IMR-90 (cell line): ENCODE measurements around the gene HOXB6. TPM values are rescaled to one million over a fixed set of nuclear protein-coding genes. Genes with fewer than 3 reads are reported as not detected.

Source experiments
- ATAC-seq: fragments of 200-7000 bp; cut with Tn5 transposase; 2 replicates; pipeline ENCODE4 v1.9.1; 2020; ENCODE audit warnings: low read depth, mild to moderate bottlenecking, moderate library complexity
- BruUV-seq: library from RNA; stranded (reverse); fragments of 400-500 nt; replicated peaks from 2 replicates; lab custom pipeline; 2021; lab: Mats Ljungman, UMichigan
- CTCF ChIA-PET: fragments of 300-600 bp; formaldehyde crosslinking; extraction: SDS; loops from one replicate; lab custom pipeline; 2021; ENCODE audit warnings: antibody characterized with exemption; lab: Yijun Ruan, JAX
- POLR2A ChIA-PET: fragments of 300-600 bp; sonication (Branson Sonifier 250); formaldehyde crosslinking; loops from one replicate; lab custom pipeline; 2022; ENCODE audit warnings: antibody characterized with exemption; ENCODE audit not compliant: unreplicated experiment; lab: Charles Lee
- DNase-seq: peaks from one replicate; pipeline ENCODE4 v3.0.0; 2013
- H2AFZ ChIP-seq: replicated peaks from 2 replicates; pipeline ENCODE3; 2013; ENCODE audit warnings: low read length, mild to moderate bottlenecking; ENCODE audit not compliant: poor library complexity
- H2AK5ac ChIP-seq: 2 replicates; pipeline ENCODE4 v1.6.1; 2013; ENCODE audit warnings: low read depth, low read length, inconsistent platforms
- H2AK9ac ChIP-seq: replicated peaks from 2 replicates; pipeline ENCODE3; 2013; ENCODE audit warnings: mild to moderate bottlenecking, low read depth, low read length, moderate library complexity; ENCODE audit not compliant: poor library complexity
- H2BK120ac ChIP-seq: 2 replicates; pipeline ENCODE4 v1.6.1; 2013; ENCODE audit warnings: low read depth, low read length, inconsistent platforms
- H2BK15ac ChIP-seq: 3 replicates; pipeline ENCODE4 v1.6.1; 2013; ENCODE audit warnings: low read depth, low read length, inconsistent platforms
- H2BK20ac ChIP-seq: 2 replicates; pipeline ENCODE4 v1.6.1; 2013; ENCODE audit warnings: low read depth, mild to moderate bottlenecking, inconsistent platforms, low read length, moderate library complexity
- H2BK5ac ChIP-seq: 2 replicates; pipeline ENCODE4 v1.6.1; 2013; ENCODE audit warnings: mild to moderate bottlenecking, low read depth, low read length, inconsistent platforms; ENCODE audit not compliant: poor library complexity, severe bottlenecking
- H3K14ac ChIP-seq: replicated peaks from 2 replicates; pipeline ENCODE4 v1.6.1; 2013; ENCODE audit warnings: low read depth, low read length, inconsistent platforms
- H3K18ac ChIP-seq: 2 replicates; pipeline ENCODE4 v1.6.1; 2013; ENCODE audit warnings: low read depth, low read length, control low read depth
- H3K23ac ChIP-seq: 2 replicates; pipeline ENCODE4 v1.6.1; 2013; ENCODE audit warnings: low read depth, low read length, inconsistent platforms
- H3K27ac ChIP-seq: 2 replicates; pipeline ENCODE4 v1.5.1; 2013; ENCODE audit warnings: mild to moderate bottlenecking, control low read depth, low read length; ENCODE audit not compliant: insufficient read depth
- H3K27me3 ChIP-seq: 2 replicates; pipeline ENCODE4 v1.6.1; 2013; ENCODE audit warnings: low read length; ENCODE audit not compliant: control insufficient read depth, insufficient read depth
- H3K36me3 ChIP-seq: 2 replicates; pipeline ENCODE4 v1.6.1; 2013; ENCODE audit warnings: low read length, mixed read lengths; ENCODE audit not compliant: control insufficient read depth, insufficient read depth
- H3K4ac ChIP-seq: 2 replicates; pipeline ENCODE4 v1.6.1; 2013; ENCODE audit warnings: low read depth, low read length, inconsistent platforms
- H3K4me1 ChIP-seq: 2 replicates; pipeline ENCODE4 v1.6.1; 2013; ENCODE audit warnings: low read length, mixed read lengths; ENCODE audit not compliant: control insufficient read depth, insufficient read depth
- H3K4me2 ChIP-seq: 2 replicates; pipeline ENCODE4 v1.6.1; 2013; ENCODE audit warnings: low read depth, mild to moderate bottlenecking, control low read depth, low read length, moderate library complexity
- H3K4me3 ChIP-seq: 2 replicates; pipeline ENCODE4 v1.5.1; 2013; ENCODE audit warnings: low read depth, mild to moderate bottlenecking, control low read depth, low read length, moderate library complexity; ENCODE audit not compliant: insufficient read depth
- H3K56ac ChIP-seq: 2 replicates; pipeline ENCODE4 v1.6.1; 2013; ENCODE audit warnings: low read length, inconsistent platforms; ENCODE audit not compliant: insufficient read depth; ENCODE audit errors: extremely low read depth
- H3K79me1 ChIP-seq, 2 experiments: 2 replicates each; pipeline ENCODE4 v1.6.1; 2013; ENCODE audit warnings: low read length in 2 of 2, inconsistent platforms in 1 of 2, low read depth in 1 of 2
- H3K9ac ChIP-seq: 2 replicates; pipeline ENCODE4 v1.6.1; 2013; ENCODE audit warnings: low read depth, low read length, control low read depth
- H3K9me1 ChIP-seq: 2 replicates; pipeline ENCODE4 v1.6.1; 2013; ENCODE audit warnings: low read length, inconsistent platforms; ENCODE audit not compliant: insufficient read depth
- H3K9me3 ChIP-seq: 2 replicates; pipeline ENCODE4 v1.6.1; 2013; ENCODE audit warnings: low read length; ENCODE audit not compliant: control insufficient read depth, insufficient read depth
- H4K20me1 ChIP-seq: 2 replicates; pipeline ENCODE4 v1.6.1; 2013; ENCODE audit warnings: low read length, inconsistent platforms; ENCODE audit not compliant: insufficient read depth
- H4K5ac ChIP-seq: 2 replicates; pipeline ENCODE4 v1.6.1; 2013; ENCODE audit warnings: mild to moderate bottlenecking, low read depth, low read length, control low read depth
- H4K8ac ChIP-seq, 2 experiments: 2 replicates each; pipeline ENCODE4 v1.6.1; 2013; ENCODE audit warnings: low read depth in 2 of 2, low read length in 2 of 2, control low read depth in 1 of 2, inconsistent platforms in 1 of 2
- H4K91ac ChIP-seq: 2 replicates; pipeline ENCODE4 v1.6.1; 2013; ENCODE audit warnings: low read depth, low read length, inconsistent platforms; ENCODE audit not compliant: insufficient read depth
- CEBPB ChIP-seq: IDR thresholded peaks from 2 replicates; pipeline ENCODE4 v1.6.1; 2012; ENCODE audit warnings: low read depth, low read length, improper control_type of control experiment
- CHD1 ChIP-seq: IDR thresholded peaks from 2 replicates; pipeline ENCODE4 v1.6.1; 2012; ENCODE audit warnings: low read depth, low read length, improper control_type of control experiment
- FOS ChIP-seq: fragments of 150-350 bp; IDR thresholded peaks from 2 replicates; pipeline ENCODE4 v1.6.1; 2016; ENCODE audit warnings: low read depth, low read length
- MAFK ChIP-seq: IDR thresholded peaks from 2 replicates; pipeline ENCODE4 v1.6.1; 2012; ENCODE audit warnings: low read depth, low read length, improper control_type of control experiment
- MAZ ChIP-seq: IDR thresholded peaks from 2 replicates; pipeline ENCODE4 v1.6.1; 2012; ENCODE audit warnings: low read depth, mild to moderate bottlenecking, low read length, improper control_type of control experiment, moderate library complexity, borderline replicate concordance
- MXI1 ChIP-seq: IDR thresholded peaks from 2 replicates; pipeline ENCODE4 v1.6.1; 2012; ENCODE audit warnings: low read depth, mild to moderate bottlenecking, low read length, moderate library complexity, borderline replicate concordance
- NFE2L2 ChIP-seq: fragments of 150-350 bp; IDR thresholded peaks from 2 replicates; pipeline ENCODE4 v1.6.1; 2016; ENCODE audit warnings: low read depth, mild to moderate bottlenecking, low read length
- POLR2A ChIP-seq: IDR thresholded peaks from 2 replicates; pipeline ENCODE4 v1.6.1; 2012; ENCODE audit warnings: mild to moderate bottlenecking, low read depth, low read length
- RAD21 ChIP-seq: IDR thresholded peaks from 2 replicates; pipeline ENCODE4 v1.6.1; 2012; ENCODE audit warnings: low read length, improper control_type of control experiment
- RCOR1 ChIP-seq: IDR thresholded peaks from 2 replicates; pipeline ENCODE4 v1.6.1; 2012; ENCODE audit warnings: mild to moderate bottlenecking, low read length, improper control_type of control experiment; ENCODE audit not compliant: insufficient replicate concordance
- RFX5 ChIP-seq: IDR thresholded peaks from 2 replicates; pipeline ENCODE4 v1.8.0; 2012; ENCODE audit warnings: low read depth, mild to moderate bottlenecking, low read length, moderate library complexity
- SMC3 ChIP-seq: fragments of 150-350 bp; IDR thresholded peaks from 2 replicates; pipeline ENCODE4 v1.6.1; 2016; ENCODE audit warnings: low read depth, mild to moderate bottlenecking, antibody characterized with exemption, low read length, moderate library complexity
- WGBS, 2 experiments: methylation state at CpG; one replicate each; pipeline versions ENCODE4 v1.1.5 to v1.1.7; 2013; ENCODE audit warnings: missing lambda C conversion rate in 2 of 2; ENCODE audit not compliant: insufficient read length in 1 of 2; ENCODE audit errors: extremely low coverage in 2 of 2; 5-methylcytosine and 5-hydroxymethylcytosine counted together
- dilution Hi-C: fragments of 300-500 bp; cut with HindIII; formaldehyde crosslinking; loops from one replicate; pipeline ENCODE4 v1.14.3; 2018; ENCODE audit warnings: low sequenced_read_pairs; ENCODE audit not compliant: unreplicated experiment
- in situ Hi-C: fragments of 300-500 bp; cut with MboI; formaldehyde crosslinking; loops from 3 replicates; pipeline ENCODE4 v1.14.3; 2019; ENCODE audit warnings: low sequenced_read_pairs, inconsistent platforms, mixed read lengths
- intact Hi-C: fragments of 100-400 bp; cut with micrococcal nuclease; formaldehyde crosslinking; loops from 2 replicates; pipeline ENCODE4 v1.10.0; 2022
- polyA plus RNA-seq, 3 experiments: library from polyadenylated mRNA; depleted of rRNA; stranded (reverse); fragments of >200 nt; gene quantifications; 2 replicates each; pipeline ENCODE4 v1.2.3, GENCODE V29; 2012; ENCODE audit warnings: low replicate concordance in 1 of 3
- total RNA-seq: library from RNA; depleted of rRNA; stranded (reverse); fragments of >200 nt; gene quantifications from 2 replicates; pipeline ENCODE4 v1.2.3, GENCODE V29; 2012
- TF ChIP-seq, protein P1 (sequence below): conservative IDR thresholded peaks from 2 replicates; pipeline ENCODE4 v1.5.1; 2012; ENCODE audit warnings: mild to moderate bottlenecking, low read depth, low read length, improper control_type of control experiment
- TF ChIP-seq, protein P2 (sequence below): fragments of 150-350 bp; IDR thresholded peaks from 2 replicates; pipeline ENCODE4 v1.6.1; 2017; ENCODE audit warnings: mild to moderate bottlenecking, antibody characterized with exemption, low read length, low read depth
- TF ChIP-seq, protein P3 (sequence below): fragments of 150-350 bp; IDR thresholded peaks from 2 replicates; pipeline ENCODE4 v1.6.1; 2016; ENCODE audit warnings: low read depth, mild to moderate bottlenecking, low read length, moderate library complexity, borderline replicate concordance

Gene HOXB6
- total and polyA plus RNA-seq, 2 of the 4 experiments (the other 2 are of a cell fraction): 11.1 to 42.2 TPM

DNA sequence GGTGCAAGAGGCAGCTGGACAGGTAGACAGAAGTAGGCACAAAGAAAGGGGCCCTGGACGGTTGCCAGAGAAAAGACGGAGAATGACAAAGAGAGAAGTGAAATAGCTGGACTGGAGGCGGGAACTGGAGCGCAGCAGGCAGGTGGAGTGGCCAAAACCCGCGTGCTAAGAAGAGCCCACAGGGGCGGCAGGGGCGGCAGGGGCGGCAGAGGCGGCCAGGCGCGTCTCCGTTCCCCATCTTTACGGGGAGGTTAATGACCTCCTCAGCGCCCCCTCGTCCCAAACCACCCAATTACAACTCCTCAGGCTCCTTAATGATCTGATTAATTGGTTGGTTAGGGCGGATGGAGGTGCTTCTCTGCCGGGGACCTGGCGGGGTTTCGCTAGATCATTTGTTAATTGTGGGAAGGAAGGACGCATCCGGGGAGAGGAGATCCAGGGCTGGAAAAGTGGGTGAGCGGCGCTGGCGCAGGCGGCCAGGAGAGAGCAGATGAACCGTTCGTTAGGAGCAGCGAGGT, 36.8 kb upstream of the HOXB6 start:
- ATAC-seq: no peak
- in situ Hi-C loops: loop anchor here (10.0 kb wide), 1 partner anchor 63 kb away; no protein-coding TSS in a partner anchor

More for the DNA sequence above, 36.8 kb upstream of the HOXB6 start:
- no peak overlapping the region for H3K9ac ChIP-seq
- H3K4me2 ChIP-seq: no peak overlapping the region
- no peak overlapping the region for H2AK5ac ChIP-seq
- no peaks in the 10 kb centered on the region for H3K9me1 ChIP-seq
- no peak overlapping the region for H4K8ac ChIP-seq
- no peaks in the 10 kb centered on the region for H3K79me1 ChIP-seq
- H3K18ac ChIP-seq: no peak overlapping the region
- ChIA-PET CTCF (no interaction called here), POLR2A (no interaction called here)
- dilution Hi-C loops: no loop called here
- H2BK120ac ChIP-seq: no peak overlapping the region
- no TSS peak for BruUV-seq
- intact Hi-C loops: no loop called here
- no peak overlapping the region for H3K23ac ChIP-seq
- 11% methylated on average over 5 of the region's 29 CpGs; no CpG with 5 or more reads in 1 of the 2 experiments for WGBS, 2 experiments
- H3K56ac ChIP-seq: no peak overlapping the region
- no peaks in the 10 kb centered on the region for H3K36me3 ChIP-seq
- no peak for TF ChIP-seq CHD1
- TF ChIP-seq, protein P1, sequence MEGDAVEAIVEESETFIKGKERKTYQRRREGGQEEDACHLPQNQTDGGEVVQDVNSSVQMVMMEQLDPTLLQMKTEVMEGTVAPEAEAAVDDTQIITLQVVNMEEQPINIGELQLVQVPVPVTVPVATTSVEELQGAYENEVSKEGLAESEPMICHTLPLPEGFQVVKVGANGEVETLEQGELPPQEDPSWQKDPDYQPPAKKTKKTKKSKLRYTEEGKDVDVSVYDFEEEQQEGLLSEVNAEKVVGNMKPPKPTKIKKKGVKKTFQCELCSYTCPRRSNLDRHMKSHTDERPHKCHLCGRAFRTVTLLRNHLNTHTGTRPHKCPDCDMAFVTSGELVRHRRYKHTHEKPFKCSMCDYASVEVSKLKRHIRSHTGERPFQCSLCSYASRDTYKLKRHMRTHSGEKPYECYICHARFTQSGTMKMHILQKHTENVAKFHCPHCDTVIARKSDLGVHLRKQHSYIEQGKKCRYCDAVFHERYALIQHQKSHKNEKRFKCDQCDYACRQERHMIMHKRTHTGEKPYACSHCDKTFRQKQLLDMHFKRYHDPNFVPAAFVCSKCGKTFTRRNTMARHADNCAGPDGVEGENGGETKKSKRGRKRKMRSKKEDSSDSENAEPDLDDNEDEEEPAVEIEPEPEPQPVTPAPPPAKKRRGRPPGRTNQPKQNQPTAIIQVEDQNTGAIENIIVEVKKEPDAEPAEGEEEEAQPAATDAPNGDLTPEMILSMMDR: no peak
- TF ChIP-seq RFX5: no peak
- no peak for TF ChIP-seq POLR2A
- no peak for TF ChIP-seq FOS
- TF ChIP-seq, protein P2, sequence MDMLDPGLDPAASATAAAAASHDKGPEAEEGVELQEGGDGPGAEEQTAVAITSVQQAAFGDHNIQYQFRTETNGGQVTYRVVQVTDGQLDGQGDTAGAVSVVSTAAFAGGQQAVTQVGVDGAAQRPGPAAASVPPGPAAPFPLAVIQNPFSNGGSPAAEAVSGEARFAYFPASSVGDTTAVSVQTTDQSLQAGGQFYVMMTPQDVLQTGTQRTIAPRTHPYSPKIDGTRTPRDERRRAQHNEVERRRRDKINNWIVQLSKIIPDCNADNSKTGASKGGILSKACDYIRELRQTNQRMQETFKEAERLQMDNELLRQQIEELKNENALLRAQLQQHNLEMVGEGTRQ: no peak
- TF ChIP-seq RAD21: no peak
- TF ChIP-seq SMC3: no peak
- TF ChIP-seq MXI1: no peak
- TF ChIP-seq NFE2L2: no peak
- TF ChIP-seq, protein P3, sequence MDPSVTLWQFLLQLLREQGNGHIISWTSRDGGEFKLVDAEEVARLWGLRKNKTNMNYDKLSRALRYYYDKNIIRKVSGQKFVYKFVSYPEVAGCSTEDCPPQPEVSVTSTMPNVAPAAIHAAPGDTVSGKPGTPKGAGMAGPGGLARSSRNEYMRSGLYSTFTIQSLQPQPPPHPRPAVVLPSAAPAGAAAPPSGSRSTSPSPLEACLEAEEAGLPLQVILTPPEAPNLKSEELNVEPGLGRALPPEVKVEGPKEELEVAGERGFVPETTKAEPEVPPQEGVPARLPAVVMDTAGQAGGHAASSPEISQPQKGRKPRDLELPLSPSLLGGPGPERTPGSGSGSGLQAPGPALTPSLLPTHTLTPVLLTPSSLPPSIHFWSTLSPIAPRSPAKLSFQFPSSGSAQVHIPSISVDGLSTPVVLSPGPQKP: no peak
- TF ChIP-seq MAFK: no peak
- no peak for TF ChIP-seq RCOR1
- TF ChIP-seq CEBPB: no peak
- no peak for TF ChIP-seq MAZ
- no peak overlapping the region for H2BK15ac ChIP-seq
- no peak overlapping the region for H2BK5ac ChIP-seq
- no peak overlapping the region for H3K4ac ChIP-seq
- H3K27ac ChIP-seq: no peak overlapping the region
- no peaks in the 10 kb centered on the region for H3K4me1 ChIP-seq
- H3K14ac ChIP-seq: no peak overlapping the region
- H2AK9ac ChIP-seq: no peak overlapping the region
- no peak overlapping the region for H4K5ac ChIP-seq
- H3K4me3 ChIP-seq: no peak overlapping the region
- H2BK20ac ChIP-seq: no peak overlapping the region
- no peak overlapping the region for H2AFZ ChIP-seq
- H4K20me1 ChIP-seq: no peaks in the 10 kb centered on the region
- no peak for DNase-seq
- H3K9me3 ChIP-seq: peaks cover 11% of the 10 kb centered on the region
- H3K27me3 ChIP-seq: peaks cover 100% of the 10 kb centered on the region
- H4K91ac ChIP-seq: no peak overlapping the region
